Measurements from ENCODE around the gene CTTNBP2NL. TPM values are rescaled to one million over a fixed set of nuclear protein-coding genes. Genes with fewer than 3 reads are reported as not detected.

Gene CTTNBP2NL
- total and polyA plus RNA-seq, 10 of the 15 experiments (the other 5 are each of a cell fraction or from before 2014, with no cell fraction given): 2.1 to 11.3 (median 5.6) TPM

- in situ Hi-C loops (cut with MboI): no loop called here
- H3K36me3 ChIP-seq (ENCODE audit: control insufficient read depth in 2 of 2, insufficient read depth in 2 of 2, low read length in 1 of 2): no peaks in the 10 kb centered on the region; a peak in 1 of 4 replicates
- no peaks in the 10 kb centered on the region for H3K9me3 ChIP-seq (replicated peaks; ENCODE audit: control insufficient read depth, insufficient read depth, low read length)
- ChIA-PET POLR2A (interaction anchor here (0.6 kb wide), 1 partner anchor 711 kb away, joined by 3 read pairs; no protein-coding TSS in a partner anchor), SMC1A (ENCODE audit: uncharacterized antibody, unreplicated experiment) (interaction anchor here (0.6 to 3.0 kb wide), 9 partner anchors 9 to 236 kb away, joined by 3 to 8 read pairs (median 3); no protein-coding TSS in a partner anchor), CTCF (interaction anchor here (0.7 to 2.2 kb wide), 7 partner anchors 9 to 695 kb away, joined by 3 to 10 read pairs (median 3); no protein-coding TSS in a partner anchor), RAD21 (ENCODE audit: unreplicated experiment) (interaction anchor here (1.6 kb wide), 1 partner anchor 19 kb away, joined by 3 read pairs; no protein-coding TSS in a partner anchor)
- H2AFZ ChIP-seq (ENCODE audit: control insufficient read depth, low read depth, low read length): no peak overlapping the region
- intact Hi-C loops (cut with micrococcal nuclease; ENCODE audit: unreplicated experiment): no loop called here
- BruUV-seq (replicated peaks): no TSS peak
- H4K20me1 ChIP-seq (ENCODE audit: control insufficient read depth, insufficient read depth): no peaks in the 10 kb centered on the region
- no peak overlapping the region for H3K4me2 ChIP-seq (ENCODE audit: control insufficient read depth, insufficient read depth)
- H3K4me1 ChIP-seq (ENCODE audit: control insufficient read depth, insufficient read depth, low read length): no peaks in the 10 kb centered on the region
- 0% methylated on average over 2 of the region's 2 CpGs for WGBS (ENCODE audit: insufficient coverage, insufficient replicate concordance, low lambda C conversion rate, missing lambda C conversion rate)
- DNase-seq (ENCODE audit: low read depth, low spot score) (no peak), ATAC-seq (no peak), FAIRE-seq (no peak)
- no peak overlapping the region for H3K27ac ChIP-seq (ENCODE audit: control insufficient read depth, insufficient read depth)
- no peaks in the 10 kb centered on the region for H3K27me3 ChIP-seq (replicated peaks in 1 of 2; ENCODE audit: control insufficient read depth in 2 of 2, insufficient read depth in 2 of 2, low read length in 1 of 2)
- H3K4me3 ChIP-seq: no peak overlapping the region
- TF ChIP-seq NFXL1 (IDR thresholded peaks at IDR 0.05; ENCODE audit: borderline replicate concordance) (no peak), STAT1 (conservative IDR thresholded peaks at IDR 0.05) (no peak), CREB1 (IDR thresholded peaks at IDR 0.05; ENCODE audit: low read depth) (no peak), FOS (IDR thresholded peaks at IDR 0.05; ENCODE audit: borderline replicate concordance, extremely low read depth, insufficient read length) (no peak), PBX3 (IDR thresholded peaks at IDR 0.05; ENCODE audit: insufficient replicate concordance, low read depth, low read length) (no peak), KAT2A (conservative IDR thresholded peaks at IDR 0.05; ENCODE audit: control insufficient read depth, low read depth, low read length) (no peak), HDAC6 (IDR thresholded peaks at IDR 0.05; ENCODE audit: unreplicated experiment) (no peak), SRF (IDR thresholded peaks at IDR 0.05; ENCODE audit: low read depth in 2 of 2, low read length in 2 of 2) (no peak), IKZF1 (conservative IDR thresholded peaks at IDR 0.05) (no peak), WRNIP1 (IDR thresholded peaks at IDR 0.05; ENCODE audit: borderline replicate concordance, low read depth, low read length) (no peak), SREBF1 (IDR thresholded peaks at IDR 0.05; ENCODE audit: low read length) (no peak), ESRRA (IDR thresholded peaks at IDR 0.05; ENCODE audit: low read length) (no peak)
- TF ChIP-seq, protein P1, sequence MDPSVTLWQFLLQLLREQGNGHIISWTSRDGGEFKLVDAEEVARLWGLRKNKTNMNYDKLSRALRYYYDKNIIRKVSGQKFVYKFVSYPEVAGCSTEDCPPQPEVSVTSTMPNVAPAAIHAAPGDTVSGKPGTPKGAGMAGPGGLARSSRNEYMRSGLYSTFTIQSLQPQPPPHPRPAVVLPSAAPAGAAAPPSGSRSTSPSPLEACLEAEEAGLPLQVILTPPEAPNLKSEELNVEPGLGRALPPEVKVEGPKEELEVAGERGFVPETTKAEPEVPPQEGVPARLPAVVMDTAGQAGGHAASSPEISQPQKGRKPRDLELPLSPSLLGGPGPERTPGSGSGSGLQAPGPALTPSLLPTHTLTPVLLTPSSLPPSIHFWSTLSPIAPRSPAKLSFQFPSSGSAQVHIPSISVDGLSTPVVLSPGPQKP (IDR thresholded peaks at IDR 0.05; ENCODE audit: low read depth, low read length): no peak
- TF ChIP-seq, protein P2, sequence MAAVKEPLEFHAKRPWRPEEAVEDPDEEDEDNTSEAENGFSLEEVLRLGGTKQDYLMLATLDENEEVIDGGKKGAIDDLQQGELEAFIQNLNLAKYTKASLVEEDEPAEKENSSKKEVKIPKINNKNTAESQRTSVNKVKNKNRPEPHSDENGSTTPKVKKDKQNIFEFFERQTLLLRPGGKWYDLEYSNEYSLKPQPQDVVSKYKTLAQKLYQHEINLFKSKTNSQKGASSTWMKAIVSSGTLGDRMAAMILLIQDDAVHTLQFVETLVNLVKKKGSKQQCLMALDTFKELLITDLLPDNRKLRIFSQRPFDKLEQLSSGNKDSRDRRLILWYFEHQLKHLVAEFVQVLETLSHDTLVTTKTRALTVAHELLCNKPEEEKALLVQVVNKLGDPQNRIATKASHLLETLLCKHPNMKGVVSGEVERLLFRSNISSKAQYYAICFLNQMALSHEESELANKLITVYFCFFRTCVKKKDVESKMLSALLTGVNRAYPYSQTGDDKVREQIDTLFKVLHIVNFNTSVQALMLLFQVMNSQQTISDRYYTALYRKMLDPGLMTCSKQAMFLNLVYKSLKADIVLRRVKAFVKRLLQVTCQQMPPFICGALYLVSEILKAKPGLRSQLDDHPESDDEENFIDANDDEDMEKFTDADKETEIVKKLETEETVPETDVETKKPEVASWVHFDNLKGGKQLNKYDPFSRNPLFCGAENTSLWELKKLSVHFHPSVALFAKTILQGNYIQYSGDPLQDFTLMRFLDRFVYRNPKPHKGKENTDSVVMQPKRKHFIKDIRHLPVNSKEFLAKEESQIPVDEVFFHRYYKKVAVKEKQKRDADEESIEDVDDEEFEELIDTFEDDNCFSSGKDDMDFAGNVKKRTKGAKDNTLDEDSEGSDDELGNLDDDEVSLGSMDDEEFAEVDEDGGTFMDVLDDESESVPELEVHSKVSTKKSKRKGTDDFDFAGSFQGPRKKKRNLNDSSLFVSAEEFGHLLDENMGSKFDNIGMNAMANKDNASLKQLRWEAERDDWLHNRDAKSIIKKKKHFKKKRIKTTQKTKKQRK (IDR thresholded peaks at IDR 0.05; ENCODE audit: low read depth, low read length): no peak
- peaks cover 13% of the 10 kb centered on the region for H3K79me2 ChIP-seq (ENCODE audit: control insufficient read depth, insufficient read depth, low read length)
- H3K9ac ChIP-seq (ENCODE audit: control insufficient read depth, insufficient read depth, low read length): no peak overlapping the region
These were observed 14.7 kb downstream of the CTTNBP2NL start for GRCh38 chr1:112410673-112411072.
